ENCODE data around the gene FXR2.

Gene FXR2
- 26.3 to 32.3 (median 28.5) reads per million in 3 donors for total RNA-seq

DNA sequence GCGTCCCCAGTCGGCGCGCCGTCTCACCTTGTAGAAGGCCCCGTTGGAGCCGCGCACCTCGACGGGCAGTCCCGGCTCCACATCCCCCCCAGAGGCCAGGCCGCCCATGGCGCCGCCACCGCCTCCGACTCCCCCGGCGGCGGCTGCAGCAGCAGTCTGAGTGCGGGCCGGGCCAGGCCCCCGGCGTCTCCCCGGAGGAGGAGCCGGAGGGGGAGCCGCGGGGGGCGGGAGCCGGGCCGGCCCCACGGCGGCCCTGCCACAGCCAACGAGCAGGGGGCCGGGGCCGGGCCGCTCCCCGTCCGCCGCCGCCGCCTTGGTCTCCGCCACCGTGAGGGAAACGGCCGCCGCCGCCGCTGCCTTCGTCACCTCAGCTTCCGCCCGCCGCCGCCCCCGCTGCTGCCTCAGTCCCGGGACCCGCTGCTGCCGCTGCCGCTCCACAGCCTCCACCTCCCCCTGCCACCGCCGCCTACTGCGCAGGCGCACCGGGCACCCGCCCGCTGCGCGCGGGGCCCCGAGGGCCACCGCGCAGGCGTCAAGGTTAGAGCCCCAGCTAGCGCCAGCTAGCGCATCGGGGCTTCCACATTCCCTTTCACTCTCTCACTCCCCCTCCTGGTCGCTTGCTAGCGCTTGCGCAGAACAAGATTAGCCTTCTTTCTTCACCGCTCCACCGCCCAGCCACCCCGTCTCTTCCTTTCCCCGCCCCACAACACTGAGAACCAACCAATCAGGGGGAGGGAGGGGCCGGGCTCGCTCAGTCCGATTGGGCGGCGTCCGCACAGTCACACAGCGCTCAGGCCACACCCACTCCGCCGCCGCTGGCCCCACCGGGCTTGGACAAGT lies at the start of gene FXR2:
Gene FXR2, minus strand, starts transcription at position 473 of the 840 bp plus-strand sequence. Its CDS starts 365 bp downstream, at position 108.
- Histone ChIP-seq H3K4me3 (ENCODE audit: insufficient read depth, low read depth, low read length, poor library complexity, severe bottlenecking) (peak within 1 kb of the TSS; percentile 71), H3K9me3 (ENCODE audit: control insufficient read depth, low read length) (no peaks in the 10 kb centered on the region), H3K27ac (ENCODE audit: insufficient read depth, low read length, poor library complexity, severe bottlenecking) (peak within 1 kb of the TSS; percentile 75), H3K36me3 (ENCODE audit: control insufficient read depth, insufficient read depth, low read length) (peaks cover 4% of the 10 kb centered on the region), H3K4me1 (ENCODE audit: control insufficient read depth, insufficient read depth, low read length, poor library complexity, severe bottlenecking) (peaks cover 17% of the 10 kb centered on the region), H3K27me3 (replicated peaks; ENCODE audit: control insufficient read depth, insufficient read depth, low read length, poor library complexity, severe bottlenecking) (no peaks in the 10 kb centered on the region)
- peak; percentile 97 to 99 (median 98) for DNase-seq

DNA sequence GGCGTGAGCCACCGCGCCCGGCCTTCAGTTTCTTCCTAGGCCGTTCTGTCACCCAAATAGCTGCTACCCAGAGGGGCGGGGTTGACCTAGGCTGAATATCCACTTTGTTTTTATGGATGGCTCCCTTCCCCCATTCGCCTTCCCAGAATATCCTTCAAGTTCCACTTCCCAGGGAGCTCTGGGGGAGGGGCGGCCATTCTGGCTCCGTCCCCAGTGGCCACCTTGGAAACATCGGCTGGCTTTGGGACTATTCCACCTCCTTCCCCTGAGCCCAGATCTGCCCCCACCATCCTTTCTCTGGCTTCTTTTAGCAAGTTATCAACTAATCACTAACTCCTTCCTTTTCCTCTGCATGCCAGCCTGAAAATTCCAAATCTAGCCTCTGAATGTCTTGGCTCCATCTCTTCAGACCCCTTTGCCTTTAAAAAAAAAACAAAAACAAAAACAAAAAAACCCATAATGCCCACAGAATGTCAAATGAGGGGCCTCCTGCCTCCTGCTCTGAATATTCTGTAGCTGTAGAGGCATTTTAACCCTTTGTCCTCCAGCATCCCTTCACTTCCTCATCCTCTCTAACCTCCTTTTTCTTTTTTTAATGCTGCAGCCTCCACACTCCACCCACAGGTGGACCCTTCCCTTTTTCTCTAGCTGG lies 42.4 kb upstream of the FXR2 start:
- no peaks in the 10 kb centered on the region for H3K9me3 ChIP-seq (ENCODE audit: control insufficient read depth, low read length)
- H3K4me3 ChIP-seq (ENCODE audit: insufficient read depth, low read depth, low read length, poor library complexity, severe bottlenecking): no peak overlapping the region
- no peaks in the 10 kb centered on the region for H3K36me3 ChIP-seq (ENCODE audit: control insufficient read depth, insufficient read depth, low read length)
- no peak overlapping the region for H3K27ac ChIP-seq (ENCODE audit: insufficient read depth, low read length, poor library complexity, severe bottlenecking)
- no peaks in the 10 kb centered on the region for H3K4me1 ChIP-seq (ENCODE audit: control insufficient read depth, insufficient read depth, low read length, poor library complexity, severe bottlenecking)
- H3K27me3 ChIP-seq (replicated peaks; ENCODE audit: control insufficient read depth, insufficient read depth, low read length, poor library complexity, severe bottlenecking): peaks cover 4% of the 10 kb centered on the region
- DNase-seq: no peak

DNA sequence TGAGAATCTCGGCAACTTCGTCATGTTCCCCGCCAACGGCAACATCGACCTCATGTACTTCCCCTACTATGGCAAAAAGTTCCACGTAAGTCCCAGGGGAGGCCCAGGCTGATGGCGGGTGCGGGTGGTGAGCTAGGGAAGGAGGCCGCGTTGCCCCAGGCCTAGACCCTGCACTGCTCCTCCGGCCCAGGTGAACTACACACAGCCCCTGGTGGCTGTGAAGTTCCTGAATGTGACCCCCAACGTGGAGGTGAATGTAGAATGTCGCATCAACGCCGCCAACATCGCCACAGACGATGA lies 40.8 kb upstream of the FXR2 start:
- DNase-seq: no peak
- Histone ChIP-seq H3K36me3 (ENCODE audit: control insufficient read depth, insufficient read depth, low read length) (no peaks in the 10 kb centered on the region), H3K27ac (ENCODE audit: insufficient read depth, low read length, poor library complexity, severe bottlenecking) (no peak overlapping the region), H3K27me3 (replicated peaks; ENCODE audit: control insufficient read depth, insufficient read depth, low read length, poor library complexity, severe bottlenecking) (peaks cover 20% of the 10 kb centered on the region), H3K4me3 (ENCODE audit: insufficient read depth, low read depth, low read length, poor library complexity, severe bottlenecking) (no peak overlapping the region), H3K4me1 (ENCODE audit: control insufficient read depth, insufficient read depth, low read length, poor library complexity, severe bottlenecking) (peaks cover 12% of the 10 kb centered on the region), H3K9me3 (ENCODE audit: control insufficient read depth, low read length) (no peaks in the 10 kb centered on the region)

- H3K9me3 ChIP-seq (ENCODE audit: control insufficient read depth, low read length): no peaks in the 10 kb centered on the region
- no peak overlapping the region for H3K27ac ChIP-seq (ENCODE audit: insufficient read depth, low read length, poor library complexity, severe bottlenecking)
- H3K27me3 ChIP-seq (replicated peaks; ENCODE audit: control insufficient read depth, insufficient read depth, low read length, poor library complexity, severe bottlenecking): peaks cover 25% of the 10 kb centered on the region
- H3K36me3 ChIP-seq (ENCODE audit: control insufficient read depth, insufficient read depth, low read length): no peaks in the 10 kb centered on the region
- no peak for DNase-seq
- no peak overlapping the region for H3K4me3 ChIP-seq (ENCODE audit: insufficient read depth, low read depth, low read length, poor library complexity, severe bottlenecking)
- H3K4me1 ChIP-seq (ENCODE audit: control insufficient read depth, insufficient read depth, low read length, poor library complexity, severe bottlenecking): peaks cover 17% of the 10 kb centered on the region
These were observed 40.3 kb upstream of the FXR2 start for GRCh38 chr17:7654832-7655540.

- Histone ChIP-seq H3K27me3 (replicated peaks; ENCODE audit: control insufficient read depth, insufficient read depth, low read length, poor library complexity, severe bottlenecking) (peaks cover 28% of the 10 kb centered on the region), H3K4me1 (ENCODE audit: control insufficient read depth, insufficient read depth, low read length, poor library complexity, severe bottlenecking) (peaks cover 19% of the 10 kb centered on the region), H3K4me3 (ENCODE audit: insufficient read depth, low read depth, low read length, poor library complexity, severe bottlenecking) (no peak overlapping the region), H3K36me3 (ENCODE audit: control insufficient read depth, insufficient read depth, low read length) (no peaks in the 10 kb centered on the region), H3K9me3 (ENCODE audit: control insufficient read depth, low read length) (no peaks in the 10 kb centered on the region), H3K27ac (ENCODE audit: insufficient read depth, low read length, poor library complexity, severe bottlenecking) (no peak overlapping the region)
- no peak for DNase-seq
These were observed 38.0 kb upstream of the FXR2 start for GRCh38 chr17:7652388-7653356.

DNA sequence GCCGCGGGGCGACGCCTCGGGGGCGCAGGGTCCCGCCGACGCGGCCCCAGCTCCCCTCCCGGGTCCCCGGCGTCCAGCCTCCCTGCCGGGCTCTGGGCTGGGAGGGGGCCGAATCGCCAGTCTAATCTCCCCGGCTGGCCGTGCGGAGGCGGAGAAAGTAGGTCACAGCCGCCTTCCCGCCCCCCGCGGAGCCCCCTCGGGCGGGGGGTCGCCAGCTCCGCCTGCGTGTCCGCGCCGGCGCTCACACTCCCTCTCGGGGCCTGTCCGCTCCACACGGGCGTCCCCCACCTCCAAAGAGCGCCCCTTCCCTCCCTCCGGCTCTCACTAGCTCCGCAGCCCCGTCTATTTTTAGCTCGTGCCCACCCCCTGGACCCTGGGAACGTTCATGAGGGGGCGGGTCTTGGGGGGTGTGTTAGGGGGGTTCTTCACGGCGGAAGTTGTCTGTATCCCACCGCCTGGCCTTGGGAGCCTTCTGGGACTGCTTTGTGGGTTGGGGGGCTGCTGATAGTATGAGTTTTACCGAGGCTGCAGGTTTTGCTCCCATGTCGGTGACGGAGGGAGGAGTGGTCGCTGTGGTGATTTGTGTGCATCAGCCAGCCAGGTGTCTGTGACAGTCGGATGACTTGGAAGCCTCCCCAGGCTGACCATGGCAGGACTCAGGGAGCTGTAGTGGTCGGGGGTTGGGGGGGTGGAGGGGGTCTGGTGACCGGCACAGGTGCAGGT lies 37.1 kb upstream of the FXR2 start:
- peaks cover 19% of the 10 kb centered on the region for H3K4me1 ChIP-seq (ENCODE audit: control insufficient read depth, insufficient read depth, low read length, poor library complexity, severe bottlenecking)
- peak overlapping the region; percentile 64 for H3K4me3 ChIP-seq (ENCODE audit: insufficient read depth, low read depth, low read length, poor library complexity, severe bottlenecking)
- no peaks in the 10 kb centered on the region for H3K36me3 ChIP-seq (ENCODE audit: control insufficient read depth, insufficient read depth, low read length)
- DNase-seq: no peak
- no peaks in the 10 kb centered on the region for H3K9me3 ChIP-seq (ENCODE audit: control insufficient read depth, low read length)
- H3K27ac ChIP-seq (ENCODE audit: insufficient read depth, low read length, poor library complexity, severe bottlenecking): no peak overlapping the region
- H3K27me3 ChIP-seq (replicated peaks; ENCODE audit: control insufficient read depth, insufficient read depth, low read length, poor library complexity, severe bottlenecking): peaks cover 28% of the 10 kb centered on the region

DNA sequence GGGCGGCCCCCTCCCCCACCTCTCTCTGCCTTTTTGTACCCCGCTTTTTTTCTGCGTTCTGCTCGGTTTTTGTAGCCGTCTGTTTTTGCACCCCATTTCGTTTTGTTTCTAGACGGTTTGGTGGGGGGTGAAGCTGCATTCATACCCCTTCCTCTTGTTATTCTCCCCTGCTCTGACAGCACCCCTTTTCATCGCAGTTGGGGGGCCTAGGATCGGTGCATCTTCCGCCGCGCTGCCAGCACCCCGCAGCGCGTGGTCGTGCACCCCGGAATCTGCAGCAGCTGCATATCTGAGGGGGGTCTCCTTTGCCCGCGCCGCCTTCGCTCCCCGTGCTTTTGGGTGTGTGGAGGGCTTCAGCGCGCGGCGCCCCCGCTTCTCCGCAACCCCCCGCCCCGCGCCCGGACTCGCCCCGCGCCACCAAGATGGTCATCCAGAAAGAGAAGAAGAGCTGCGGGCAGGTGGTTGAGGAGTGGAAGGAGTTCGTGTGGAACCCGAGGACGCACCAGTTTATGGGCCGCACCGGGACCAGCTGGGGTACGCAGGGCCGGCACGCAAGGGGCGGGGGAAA lies 36.5 kb upstream of the FXR2 start:
- H3K27me3 ChIP-seq (replicated peaks; ENCODE audit: control insufficient read depth, insufficient read depth, low read length, poor library complexity, severe bottlenecking): peaks cover 28% of the 10 kb centered on the region
- peaks cover 19% of the 10 kb centered on the region for H3K4me1 ChIP-seq (ENCODE audit: control insufficient read depth, insufficient read depth, low read length, poor library complexity, severe bottlenecking)
- no peak for DNase-seq
- no peaks in the 10 kb centered on the region for H3K36me3 ChIP-seq (ENCODE audit: control insufficient read depth, insufficient read depth, low read length)
- no peak overlapping the region for H3K27ac ChIP-seq (ENCODE audit: insufficient read depth, low read length, poor library complexity, severe bottlenecking)
- no peaks in the 10 kb centered on the region for H3K9me3 ChIP-seq (ENCODE audit: control insufficient read depth, low read length)
- H3K4me3 ChIP-seq (ENCODE audit: insufficient read depth, low read depth, low read length, poor library complexity, severe bottlenecking): peak overlapping the region; percentile 64

- Histone ChIP-seq H3K4me1 (ENCODE audit: control insufficient read depth, insufficient read depth, low read length, poor library complexity, severe bottlenecking) (peaks cover 19% of the 10 kb centered on the region), H3K36me3 (ENCODE audit: control insufficient read depth, insufficient read depth, low read length) (no peaks in the 10 kb centered on the region), H3K27me3 (replicated peaks; ENCODE audit: control insufficient read depth, insufficient read depth, low read length, poor library complexity, severe bottlenecking) (peaks cover 28% of the 10 kb centered on the region), H3K4me3 (ENCODE audit: insufficient read depth, low read depth, low read length, poor library complexity, severe bottlenecking) (peak within 1 kb of the TSS; percentile 64), H3K27ac (ENCODE audit: insufficient read depth, low read length, poor library complexity, severe bottlenecking) (no peak within 1 kb of the TSS), H3K9me3 (ENCODE audit: control insufficient read depth, low read length) (no peaks in the 10 kb centered on the region)
- DNase-seq: peak; percentile 67 to 77 (median 70)
These were observed 35.9 kb upstream of the FXR2 start, which contains the start of gene ATP1B2 for GRCh38 chr17:7650509-7651096. TSS of gene ATP1B2 (plus strand) at chr17:7650926. CDS start at chr17:7651519, 593 bp downstream.

All from effector memory CD4-positive, alpha-beta T cell (primary cell).